H9 (cell line): ENCODE results near the gene R3HDM2. TPM values are rescaled to one million over a fixed set of nuclear protein-coding genes. Genes with fewer than 3 reads are reported as not detected.

Experiments
- DNase-seq: peaks from one replicate; pipeline ENCODE4 v3.0.0-alpha.2; 2017
- H2AFZ ChIP-seq: one replicate; pipeline ENCODE4 v1.6.1; 2013; ENCODE audit warnings: mild to moderate bottlenecking, low read length, control low read depth, moderate library complexity
- H2AK5ac ChIP-seq: 2 replicates; pipeline ENCODE4 v1.6.1; 2013; ENCODE audit warnings: low read length, control low read depth, mixed read lengths; ENCODE audit not compliant: insufficient read length
- H2BK120ac ChIP-seq: one replicate; pipeline ENCODE4 v1.6.1; 2013; ENCODE audit warnings: low read depth, mild to moderate bottlenecking, low read length, control low read depth, inconsistent platforms; ENCODE audit not compliant: poor library complexity, severe bottlenecking
- H2BK12ac ChIP-seq: 2 replicates; pipeline ENCODE4 v1.6.1; 2013; ENCODE audit warnings: low read length, control low read depth, mixed read lengths, low read depth; ENCODE audit not compliant: insufficient read length
- H2BK15ac ChIP-seq: 2 replicates; pipeline ENCODE4 v1.6.1; 2013; ENCODE audit warnings: low read depth, low read length, control low read depth
- H2BK20ac ChIP-seq: one replicate; pipeline ENCODE4 v1.6.1; 2013; ENCODE audit warnings: low read depth, mild to moderate bottlenecking, low read length, control low read depth, inconsistent platforms; ENCODE audit not compliant: poor library complexity, severe bottlenecking
- H2BK5ac ChIP-seq: 2 replicates; pipeline ENCODE4 v1.6.1; 2013; ENCODE audit warnings: low read length, control low read depth, mixed read lengths; ENCODE audit not compliant: insufficient read length
- H3K14ac ChIP-seq: 2 replicates; pipeline ENCODE4 v1.6.1; 2013; ENCODE audit warnings: low read length, control low read depth; ENCODE audit not compliant: insufficient read depth
- H3K18ac ChIP-seq: 2 replicates; pipeline ENCODE4 v1.6.1; 2013; ENCODE audit warnings: low read depth, mild to moderate bottlenecking, mixed read lengths, low read length, control low read depth; ENCODE audit not compliant: insufficient read length
- H3K23ac ChIP-seq: 2 replicates; pipeline ENCODE4 v1.6.1; 2013; ENCODE audit warnings: low read length, control low read depth, mixed read lengths, low read depth; ENCODE audit not compliant: insufficient read length
- H3K23me2 ChIP-seq: 2 replicates; pipeline ENCODE4 v1.6.1; 2013; ENCODE audit warnings: low read depth, mild to moderate bottlenecking, mixed read lengths, low read length, control low read depth; ENCODE audit not compliant: insufficient read length, poor library complexity, severe bottlenecking
- H3K27ac ChIP-seq: 2 replicates; pipeline ENCODE4 v1.5.1; 2013; ENCODE audit warnings: low read length, control low read depth, mixed read lengths, low read depth; ENCODE audit not compliant: insufficient read length
- H3K27me3 ChIP-seq: 2 replicates; pipeline ENCODE4 v1.6.1; 2013; ENCODE audit warnings: low read length, control low read depth, inconsistent platforms; ENCODE audit not compliant: insufficient read depth
- H3K4ac ChIP-seq: 2 replicates; pipeline ENCODE4 v1.6.1; 2013; ENCODE audit warnings: low read depth, mild to moderate bottlenecking, control low read depth, inconsistent platforms, low read length, moderate library complexity
- H3K4me1 ChIP-seq: 2 replicates; pipeline ENCODE4 v1.6.1; 2013; ENCODE audit warnings: low read length, control low read depth, inconsistent platforms; ENCODE audit not compliant: insufficient read depth
- H3K4me2 ChIP-seq: 2 replicates; pipeline ENCODE4 v1.6.1; 2013; ENCODE audit warnings: low read length, control low read depth, mixed read lengths; ENCODE audit not compliant: insufficient read length, insufficient read depth
- H3K56ac ChIP-seq: 2 replicates; pipeline ENCODE4 v1.6.1; 2013; ENCODE audit warnings: low read depth, mild to moderate bottlenecking, mixed read lengths, low read length, control low read depth; ENCODE audit not compliant: insufficient read length
- H3K79me1 ChIP-seq: 2 replicates; pipeline ENCODE4 v1.6.1; 2013; ENCODE audit warnings: low read depth, mild to moderate bottlenecking, moderate library complexity, low read length, control low read depth, inconsistent platforms; ENCODE audit not compliant: insufficient read depth, poor library complexity, severe bottlenecking
- H3K79me2 ChIP-seq: 2 replicates; pipeline ENCODE4 v1.6.1; 2013; ENCODE audit warnings: low read length, control low read depth, inconsistent platforms; ENCODE audit not compliant: insufficient read depth
- H3K9ac ChIP-seq: 2 replicates; pipeline ENCODE4 v1.6.1; 2013; ENCODE audit warnings: low read length, control low read depth, mixed read lengths; ENCODE audit not compliant: insufficient read length; ENCODE audit errors: extremely low read depth
- H3K9me3 ChIP-seq: one replicate; pipeline ENCODE4 v1.6.1; 2013; ENCODE audit warnings: low read depth, low read length, inconsistent platforms; ENCODE audit not compliant: control insufficient read depth
- H3T11ph ChIP-seq: one replicate; pipeline ENCODE4 v1.6.1; 2013; ENCODE audit warnings: mild to moderate bottlenecking, low read length, control low read depth, inconsistent platforms
- H4K20me1 ChIP-seq: one replicate; pipeline ENCODE4 v1.6.1; 2013; ENCODE audit not compliant: control insufficient read depth, insufficient read length, insufficient read depth
- H4K5ac ChIP-seq: 2 replicates; pipeline ENCODE4 v1.6.1; 2013; ENCODE audit warnings: low read depth, mild to moderate bottlenecking, mixed read lengths, low read length, control low read depth; ENCODE audit not compliant: insufficient read length
- H4K8ac ChIP-seq: replicated peaks from 2 replicates; pipeline ENCODE4 v1.6.1; 2013; ENCODE audit warnings: low read length, control low read depth, mixed read lengths, low read depth; ENCODE audit not compliant: insufficient read length
- H4K91ac ChIP-seq: 2 replicates; pipeline ENCODE4 v1.6.1; 2013; ENCODE audit warnings: low read depth, mild to moderate bottlenecking, moderate library complexity, mixed read lengths, low read length, control low read depth; ENCODE audit not compliant: insufficient read length
- H3K27ac Mint-ChIP-seq, 3 experiments: 2 replicates in 2 of 3; 3 replicates in 1 of 3; pipeline ENCODE4 v1.8.0; 2020 to 2021; ENCODE audit warnings: mixed read lengths in 3 of 3, mild to moderate bottlenecking in 1 of 3, moderate library complexity in 1 of 3
- H3K27me3 Mint-ChIP-seq: 2 replicates; pipeline ENCODE4 v1.8.0; 2021; ENCODE audit warnings: low read depth, mild to moderate bottlenecking, moderate library complexity, mixed read lengths
- H3K36me3 Mint-ChIP-seq, 3 experiments: 2 replicates in 2 of 3; 3 replicates in 1 of 3; pipeline ENCODE4 v1.8.0; 2020 to 2021; ENCODE audit warnings: low read depth in 3 of 3, mixed read lengths in 3 of 3; ENCODE audit not compliant: insufficient read depth in 1 of 3
- H3K4me1 Mint-ChIP-seq, 2 experiments: 2 replicates each; pipeline ENCODE4 v1.8.0; 2020; ENCODE audit warnings: mixed read lengths in 2 of 2
- H3K4me3 Mint-ChIP-seq, 2 experiments: 2 replicates in 1 of 2; 3 replicates in 1 of 2; pipeline ENCODE4 v1.8.0; 2020 to 2021; ENCODE audit warnings: mild to moderate bottlenecking in 2 of 2, mixed read lengths in 2 of 2, moderate library complexity in 1 of 2
- H3K9me3 Mint-ChIP-seq, 2 experiments: 2 replicates in 1 of 2; 3 replicates in 1 of 2; pipeline ENCODE4 v1.8.0; 2020; ENCODE audit warnings: mild to moderate bottlenecking in 2 of 2, mixed read lengths in 2 of 2, moderate library complexity in 1 of 2
- WGBS: extraction: QIAGEN DNeasy Blood & Tissue Kit; methylation state at CpG from one replicate; pipeline ENCODE4 v1.1.7; 2013; ENCODE audit warnings: missing lambda C conversion rate, low lambda C conversion rate, mixed read lengths; ENCODE audit not compliant: insufficient read length; ENCODE audit errors: extremely low coverage; 5-methylcytosine and 5-hydroxymethylcytosine counted together
- total RNA-seq: library from RNA; stranded (reverse); gene quantifications from 2 replicates; pipeline ENCODE4 v1.2.1, GENCODE V29; 2021
- TF ChIP-seq, protein P1 (sequence below): fragments of 200-600 bp; sonication (generic); conservative IDR thresholded peaks from 3 replicates; pipeline ENCODE4 v1.8.0; 2021; ENCODE audit warnings: antibody characterized with exemption, mild to moderate bottlenecking

R3HDM2 gene
- total RNA-seq, 1 experiment from 2014 or later: 43.9 TPM

DNA sequence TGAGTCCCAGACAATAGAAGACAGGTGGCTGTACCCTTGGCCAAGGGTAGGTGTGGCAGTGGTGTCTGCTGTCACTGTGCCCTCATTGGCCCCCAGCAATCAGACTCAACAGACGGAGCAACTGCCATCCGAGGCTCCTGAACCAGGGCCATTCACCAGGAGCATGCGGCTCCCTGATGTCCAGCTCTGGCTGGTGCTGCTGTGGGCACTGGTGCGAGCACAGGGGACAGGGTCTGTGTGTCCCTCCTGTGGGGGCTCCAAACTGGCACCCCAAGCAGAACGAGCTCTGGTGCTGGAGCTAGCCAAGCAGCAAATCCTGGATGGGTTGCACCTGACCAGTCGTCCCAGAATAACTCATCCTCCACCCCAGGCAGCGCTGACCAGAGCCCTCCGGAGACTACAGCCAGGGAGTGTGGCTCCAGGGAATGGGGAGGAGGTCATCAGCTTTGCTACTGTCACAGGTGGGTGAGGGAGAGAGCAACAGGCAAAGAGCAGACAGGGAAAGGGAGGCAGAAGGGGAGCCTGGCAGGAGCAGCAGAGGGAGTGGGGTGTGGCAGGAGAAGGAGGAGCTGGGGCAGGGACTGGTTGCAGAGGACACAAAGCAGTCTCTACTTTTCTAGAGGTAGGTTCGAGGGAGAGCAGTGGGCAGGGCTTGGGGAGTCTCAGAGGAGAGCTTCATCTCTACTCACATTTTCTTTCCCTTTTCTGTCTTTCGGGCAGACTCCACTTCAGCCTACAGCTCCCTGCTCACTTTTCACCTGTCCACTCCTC, 24.7 kb upstream of the R3HDM2 start:
- H2BK20ac ChIP-seq: no peak overlapping the region
- H3K79me2 ChIP-seq: no peaks in the 10 kb centered on the region
- H4K20me1 ChIP-seq: no peaks in the 10 kb centered on the region
- no peak overlapping the region for H4K8ac ChIP-seq
- no peaks in the 10 kb centered on the region for H3K79me1 ChIP-seq
- H2BK120ac ChIP-seq: no peak overlapping the region
- Mint-ChIP-seq H3K4me3 (peak overlapping the region; percentile 69 to 84), H3K27ac (peak overlapping the region; percentile 55 to 97 (median 86); a peak in 6 of 7 replicates), H3K27me3 (peaks cover 4% of the 10 kb centered on the region), H3K9me3 (no peaks in the 10 kb centered on the region), H3K36me3 (no peaks in the 10 kb centered on the region; a peak in 2 of 7 replicates), H3K4me1 (peaks cover 47 to 59% of the 10 kb centered on the region in 2 experiments)
- peak overlapping the region; percentile 20 for H3K9ac ChIP-seq
- no peak overlapping the region for H3K27ac ChIP-seq
- H3K4ac ChIP-seq: no peak overlapping the region
- peak overlapping the region; percentile 71 for H3K18ac ChIP-seq
- H2BK5ac ChIP-seq: no peak overlapping the region
- no peak for DNase-seq
- no peak overlapping the region for H4K5ac ChIP-seq
- TF ChIP-seq, protein P1, sequence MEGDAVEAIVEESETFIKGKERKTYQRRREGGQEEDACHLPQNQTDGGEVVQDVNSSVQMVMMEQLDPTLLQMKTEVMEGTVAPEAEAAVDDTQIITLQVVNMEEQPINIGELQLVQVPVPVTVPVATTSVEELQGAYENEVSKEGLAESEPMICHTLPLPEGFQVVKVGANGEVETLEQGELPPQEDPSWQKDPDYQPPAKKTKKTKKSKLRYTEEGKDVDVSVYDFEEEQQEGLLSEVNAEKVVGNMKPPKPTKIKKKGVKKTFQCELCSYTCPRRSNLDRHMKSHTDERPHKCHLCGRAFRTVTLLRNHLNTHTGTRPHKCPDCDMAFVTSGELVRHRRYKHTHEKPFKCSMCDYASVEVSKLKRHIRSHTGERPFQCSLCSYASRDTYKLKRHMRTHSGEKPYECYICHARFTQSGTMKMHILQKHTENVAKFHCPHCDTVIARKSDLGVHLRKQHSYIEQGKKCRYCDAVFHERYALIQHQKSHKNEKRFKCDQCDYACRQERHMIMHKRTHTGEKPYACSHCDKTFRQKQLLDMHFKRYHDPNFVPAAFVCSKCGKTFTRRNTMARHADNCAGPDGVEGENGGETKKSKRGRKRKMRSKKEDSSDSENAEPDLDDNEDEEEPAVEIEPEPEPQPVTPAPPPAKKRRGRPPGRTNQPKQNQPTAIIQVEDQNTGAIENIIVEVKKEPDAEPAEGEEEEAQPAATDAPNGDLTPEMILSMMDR: no peak
- H3K9me3 ChIP-seq: no peaks in the 10 kb centered on the region
- H2AK5ac ChIP-seq: no peak overlapping the region
- WGBS: no CpG with 5 or more reads among the region's 10 CpGs
- no peak overlapping the region for H2AFZ ChIP-seq
- no peak overlapping the region for H2BK15ac ChIP-seq
- H3T11ph ChIP-seq: no peak overlapping the region
- no peaks in the 10 kb centered on the region for H3K27me3 ChIP-seq
- H3K23me2 ChIP-seq: peaks cover 29% of the 10 kb centered on the region
- H3K4me2 ChIP-seq: peak overlapping the region; percentile 84
- no peaks in the 10 kb centered on the region; the same call in 1 of the 2 replicates for H3K4me1 ChIP-seq
- H3K14ac ChIP-seq: peak overlapping the region; percentile 55
- H3K23ac ChIP-seq: no peak overlapping the region
- H3K56ac ChIP-seq: no peak overlapping the region
- H2BK12ac ChIP-seq: no peak overlapping the region
- no peak overlapping the region for H4K91ac ChIP-seq
